Measurements from ENCODE around the gene CACNB4.

CACNB4 gene

DNA sequence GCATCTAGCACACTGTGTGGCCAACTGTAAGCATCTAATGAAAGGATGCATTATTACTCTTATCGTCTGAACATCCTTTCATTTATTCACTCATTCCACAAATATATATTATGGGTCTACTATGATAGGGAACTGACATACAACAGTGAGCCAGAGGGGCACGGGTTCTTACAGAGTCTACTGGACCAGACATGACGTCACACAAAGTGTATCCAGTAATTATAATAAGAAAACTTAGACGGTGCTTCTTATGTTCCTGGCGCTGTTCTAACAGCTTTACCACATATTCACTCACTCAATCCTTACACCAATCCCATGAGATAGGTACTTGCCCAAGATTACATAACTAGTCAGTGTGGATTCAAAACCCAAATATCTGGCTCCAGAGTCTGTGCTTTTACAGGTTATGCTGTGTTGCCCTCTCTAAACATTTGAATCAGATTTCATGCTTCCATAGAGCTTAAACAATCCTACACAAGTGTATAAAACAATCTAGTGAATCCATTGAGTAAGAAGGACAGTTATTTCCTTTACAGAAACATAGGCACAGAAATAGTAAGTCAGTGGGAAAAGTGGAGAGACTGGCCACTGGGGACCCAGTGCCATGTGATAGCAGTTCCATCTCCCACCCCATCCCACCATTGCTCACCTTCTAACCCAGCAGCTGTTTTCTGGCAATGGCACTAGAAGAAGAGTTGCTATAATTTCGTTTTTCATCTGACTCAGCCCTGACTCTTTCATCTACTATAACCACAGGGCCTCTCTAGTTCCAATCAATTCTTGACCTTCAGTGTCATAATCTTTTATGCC lies 246.4 kb downstream of the CACNB4 start:
- DNase-seq (ENCODE audit: low spot score), result no peak

DNA sequence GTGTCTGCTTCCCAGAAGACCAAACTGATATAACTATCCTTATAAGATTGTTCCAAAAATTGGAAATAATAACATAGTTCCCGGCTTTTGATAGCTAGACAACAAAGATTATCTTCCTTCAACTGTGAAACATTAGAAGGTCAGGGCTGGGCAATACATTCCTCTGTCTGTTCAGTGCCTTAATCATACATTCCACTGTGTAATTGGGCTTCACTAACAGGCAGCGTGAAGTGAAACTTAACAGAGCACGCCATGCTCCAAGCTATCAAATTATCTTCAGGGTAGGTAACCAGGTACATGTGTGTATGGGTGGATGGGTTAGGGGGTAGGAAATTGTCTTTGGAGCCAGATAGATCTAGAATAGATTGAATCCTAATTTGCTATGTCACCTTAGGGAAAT lies 247.1 kb downstream of the CACNB4 start:
- DNase-seq (ENCODE audit: low spot score), result no peak

DNA sequence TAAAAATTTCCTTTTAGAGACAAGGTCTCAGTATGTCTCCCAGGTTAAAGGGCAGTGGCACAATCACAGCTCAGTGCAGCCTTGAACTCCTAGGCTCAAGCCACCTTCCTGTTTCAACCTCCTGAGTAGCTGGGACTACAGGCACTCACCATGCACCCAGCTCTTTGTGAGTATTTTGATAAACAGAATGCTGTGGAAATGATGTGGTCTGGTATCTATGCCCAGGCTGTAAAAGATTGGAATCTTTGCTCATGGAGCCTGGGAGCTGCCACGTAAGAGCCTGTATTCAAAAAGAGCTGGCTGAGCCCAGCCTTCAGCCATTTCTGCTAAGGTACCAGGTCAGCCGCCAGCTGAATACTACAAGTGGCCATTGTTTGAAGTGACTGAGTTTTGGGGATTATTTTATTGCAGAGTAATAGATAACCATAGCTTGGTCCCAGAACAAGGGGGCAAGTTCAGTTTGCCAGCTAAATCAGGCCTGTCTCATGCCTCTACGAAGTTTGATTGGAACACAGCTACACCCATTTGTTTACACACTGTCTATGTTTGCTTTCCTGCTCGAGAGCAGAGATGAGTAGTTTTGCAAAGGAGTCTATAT lies 249.3 kb downstream of the CACNB4 start:
- DNase-seq (ENCODE audit: low spot score), result no peak

DNA sequence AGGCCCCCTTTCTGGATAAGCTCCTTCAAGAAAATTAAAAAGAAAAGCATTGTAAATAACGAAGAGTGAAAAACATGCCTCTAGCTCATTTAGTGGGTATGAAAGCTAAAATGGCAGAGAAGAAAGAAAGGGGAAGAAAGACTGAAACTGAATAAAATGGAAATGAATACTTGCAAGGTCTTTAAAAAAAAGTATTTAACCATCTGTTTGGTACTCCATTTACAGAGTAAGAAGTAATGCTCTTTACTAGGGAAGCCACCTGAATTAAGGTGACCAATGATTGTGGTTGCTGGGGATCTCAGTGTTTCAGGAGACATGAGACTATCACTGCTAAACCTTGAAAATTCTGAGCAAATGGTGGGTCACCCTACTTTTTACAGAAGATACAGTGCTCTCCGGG lies 253.0 kb downstream of the CACNB4 start:
- no peak for DNase-seq (ENCODE audit: low spot score)

DNA sequence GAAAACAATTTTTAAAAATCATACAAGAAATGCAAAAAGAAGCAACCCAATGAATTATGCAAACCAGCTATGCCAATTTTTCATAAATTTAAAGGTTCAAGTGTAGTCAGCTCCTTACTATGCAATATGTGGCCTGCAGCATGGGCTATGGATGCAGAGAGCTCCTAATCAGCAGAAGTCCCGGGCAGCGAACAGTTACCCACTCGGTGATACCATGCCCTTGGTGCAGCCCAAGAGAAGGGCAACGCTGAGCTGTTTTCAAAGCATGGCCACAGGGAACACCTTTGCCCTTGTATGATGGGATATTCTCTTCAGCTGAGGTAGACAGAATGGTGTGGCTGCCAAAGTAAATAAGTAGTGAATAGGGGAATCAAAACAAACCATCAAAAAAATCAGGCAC lies 253.4 kb downstream of the CACNB4 start:
- DNase-seq (ENCODE audit: low spot score), result no peak

DNA sequence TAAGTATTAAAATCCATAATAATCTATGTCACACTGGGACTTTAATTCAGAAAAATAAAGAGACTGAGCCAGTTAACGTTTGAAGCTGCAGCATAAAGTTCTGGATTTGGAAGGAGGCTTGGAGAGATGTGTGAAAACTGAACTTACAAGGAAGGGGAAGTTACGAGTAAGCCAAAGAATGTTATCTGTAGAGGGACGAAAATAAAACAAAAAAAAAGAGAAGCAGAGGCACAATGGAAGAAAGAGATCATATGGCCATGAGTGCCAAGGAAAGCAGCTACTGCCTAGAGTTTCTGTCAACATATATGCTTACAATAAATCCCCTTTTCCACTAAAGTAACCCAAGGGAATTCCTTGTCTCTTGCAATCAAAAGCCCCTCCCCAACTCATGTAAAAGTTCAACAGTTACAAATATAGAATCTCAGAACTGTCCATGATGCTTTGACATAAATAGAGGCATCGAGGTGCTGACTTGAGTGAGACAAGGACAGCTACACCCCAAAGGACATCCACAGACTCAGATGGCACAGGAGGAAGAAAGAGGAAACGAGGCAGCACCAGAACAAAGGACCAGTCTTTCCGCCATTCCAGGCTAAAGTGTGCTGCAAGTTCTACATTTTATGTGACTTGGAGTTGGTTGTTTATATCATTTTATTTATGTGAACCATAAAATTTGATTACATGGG lies 254.5 kb downstream of the CACNB4 start:
- no peak for DNase-seq (ENCODE audit: low spot score)

DNA sequence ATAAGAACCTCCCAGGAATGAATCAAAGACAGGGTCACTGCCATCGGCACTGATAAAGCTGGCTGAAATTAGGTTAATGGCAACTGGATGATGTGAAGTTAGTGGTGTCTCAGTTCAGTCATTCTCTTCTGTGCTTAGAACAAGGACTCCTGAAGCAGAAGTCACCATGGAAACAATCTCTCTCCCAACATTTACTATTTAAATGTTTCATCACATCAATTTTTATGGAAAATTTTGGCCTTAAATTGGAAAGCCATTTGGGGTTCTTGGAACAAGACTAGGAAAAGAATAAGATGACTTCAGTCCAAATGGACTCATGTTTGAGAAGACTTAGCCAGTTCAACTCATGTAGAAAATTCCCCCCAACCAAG lies 255.2 kb downstream of the CACNB4 start:
- no peak for DNase-seq (ENCODE audit: low spot score)

DNA sequence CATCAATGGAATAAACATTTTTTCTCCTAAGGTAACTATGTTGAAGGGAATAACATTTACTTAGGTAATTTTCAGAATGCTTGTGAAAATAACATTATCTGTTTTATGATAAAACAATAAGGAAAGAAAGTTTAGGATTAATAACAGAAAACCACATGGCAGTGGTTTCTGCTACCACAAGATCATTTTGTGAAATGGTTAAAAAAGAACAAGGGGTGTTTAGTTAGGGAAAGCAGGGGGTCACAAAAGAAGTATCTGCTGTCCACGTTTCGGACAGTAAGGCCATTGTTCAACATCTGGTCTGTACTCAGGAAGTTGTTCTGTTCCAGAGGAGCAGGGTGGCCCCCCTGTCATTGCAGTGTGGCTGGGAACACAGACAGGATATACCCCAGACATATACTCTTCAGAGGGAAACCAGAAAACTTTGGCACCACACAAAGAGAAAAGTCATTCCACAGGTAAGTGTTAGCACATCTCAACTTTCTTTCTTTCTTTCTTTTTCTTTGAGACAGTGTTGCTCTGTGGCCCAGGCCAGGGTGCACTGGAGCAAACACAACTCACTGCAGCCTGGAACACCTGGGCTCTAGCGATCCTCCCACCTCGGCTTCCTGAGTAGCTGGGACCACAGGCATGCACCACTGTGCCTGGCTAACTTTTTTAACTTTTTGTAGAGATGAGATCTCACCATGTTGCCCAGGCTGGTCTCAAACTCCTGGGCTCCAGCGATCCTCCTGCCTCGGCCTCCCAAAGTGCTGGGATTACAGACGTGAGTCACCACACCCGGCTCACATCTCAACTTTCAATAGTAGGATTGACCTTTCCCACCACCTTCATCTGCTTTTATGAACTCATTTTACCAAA lies 255.8 kb downstream of the CACNB4 start:
- DNase-seq (ENCODE audit: low spot score), result no peak

DNA sequence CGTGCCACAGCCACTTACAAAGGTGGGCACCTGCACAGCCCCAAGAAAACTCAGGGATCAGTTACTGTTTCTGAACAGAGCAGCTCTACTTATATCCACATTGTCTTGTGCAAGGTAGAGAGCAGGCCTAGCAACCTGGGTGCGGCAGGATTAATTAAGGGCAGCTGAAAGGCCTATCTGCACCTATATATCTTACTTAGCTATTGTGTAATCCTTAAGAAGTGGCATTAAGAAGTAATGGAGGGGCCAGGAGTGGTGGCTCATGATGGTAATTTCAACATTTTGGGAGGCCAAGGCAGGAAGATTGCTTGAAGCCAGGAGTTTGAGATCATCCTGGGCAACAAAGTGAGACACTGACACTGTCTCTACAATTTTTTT lies 257.8 kb downstream of the CACNB4 start:
- DNase-seq (ENCODE audit: low spot score), result no peak

DNA sequence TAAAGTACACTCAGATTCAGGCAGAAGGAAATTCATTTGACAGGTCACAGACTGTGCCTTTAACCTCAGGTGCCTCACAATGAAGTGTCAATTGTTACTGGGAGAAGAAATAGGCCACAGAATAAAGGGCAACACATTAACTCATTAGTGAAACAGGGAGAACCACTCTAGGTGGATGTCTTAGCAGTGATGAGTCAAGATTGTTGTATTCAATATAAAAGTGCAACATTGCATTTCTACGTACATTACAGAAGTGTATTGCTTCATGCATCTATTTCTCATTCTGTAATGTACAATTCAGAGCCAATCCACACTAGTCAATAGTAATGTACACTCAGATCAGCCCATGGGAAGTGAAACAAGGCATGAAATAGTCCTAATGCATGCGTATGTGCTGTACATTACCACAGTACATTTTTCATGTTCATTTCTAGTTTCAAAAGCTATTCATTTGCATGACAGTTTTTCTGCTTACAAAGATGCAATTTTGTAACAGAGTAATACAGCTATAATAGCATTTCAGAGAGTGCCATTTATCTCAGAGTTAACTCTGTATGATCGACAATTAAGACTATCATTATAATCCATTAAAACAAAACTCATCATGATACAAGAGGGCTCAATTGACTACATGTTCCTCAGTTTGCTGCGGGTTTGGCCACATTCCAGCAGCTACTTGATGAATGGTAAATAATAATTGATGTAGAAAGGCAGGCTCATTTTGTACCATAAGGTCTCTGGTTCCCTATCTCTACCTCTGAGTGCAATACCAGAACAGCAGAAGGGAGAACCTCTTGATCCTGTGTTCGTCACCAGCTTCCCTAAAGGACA lies 258.4 kb downstream of the CACNB4 start:
- DNase-seq (ENCODE audit: low spot score), result no peak

DNA sequence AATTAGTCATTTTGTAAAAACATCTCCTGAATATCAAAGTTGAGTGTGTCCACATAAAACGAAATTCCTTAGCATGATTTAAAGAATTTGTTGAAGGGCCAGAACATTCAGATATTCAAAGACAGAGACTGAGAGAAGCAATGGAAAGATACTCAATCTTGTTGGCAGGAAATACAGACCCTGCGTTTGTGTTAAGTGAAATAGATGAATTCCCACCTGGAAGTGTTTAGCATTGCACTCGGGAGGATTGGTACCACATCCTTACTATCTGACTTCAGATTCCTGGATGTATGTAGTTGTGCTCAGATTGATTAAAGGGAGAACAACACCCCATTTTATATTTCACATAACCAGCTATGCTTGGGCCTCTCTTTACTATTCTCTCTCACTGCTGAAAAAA lies 260.9 kb downstream of the CACNB4 start:
- DNase-seq (ENCODE audit: low spot score), result no peak

DNA sequence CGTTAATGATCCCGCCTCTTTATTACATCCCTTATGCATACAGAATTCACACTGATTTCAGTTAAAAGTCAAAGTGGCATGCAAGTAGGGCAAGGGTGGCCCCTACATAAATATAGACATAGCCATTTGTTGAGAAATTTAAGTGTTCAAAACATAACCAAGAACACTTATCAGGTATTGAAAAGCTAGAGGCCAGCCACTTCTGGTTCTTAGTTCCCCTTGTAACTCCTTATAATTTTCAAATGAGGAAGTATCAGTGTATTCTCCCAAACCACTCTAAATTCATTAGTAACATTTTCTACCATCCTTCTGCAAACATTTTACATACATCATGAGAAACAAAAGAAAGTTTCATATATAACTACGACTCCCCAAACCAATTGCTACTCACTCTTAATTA lies 264.9 kb downstream of the CACNB4 start:
- no peak for DNase-seq (ENCODE audit: low spot score)

DNA sequence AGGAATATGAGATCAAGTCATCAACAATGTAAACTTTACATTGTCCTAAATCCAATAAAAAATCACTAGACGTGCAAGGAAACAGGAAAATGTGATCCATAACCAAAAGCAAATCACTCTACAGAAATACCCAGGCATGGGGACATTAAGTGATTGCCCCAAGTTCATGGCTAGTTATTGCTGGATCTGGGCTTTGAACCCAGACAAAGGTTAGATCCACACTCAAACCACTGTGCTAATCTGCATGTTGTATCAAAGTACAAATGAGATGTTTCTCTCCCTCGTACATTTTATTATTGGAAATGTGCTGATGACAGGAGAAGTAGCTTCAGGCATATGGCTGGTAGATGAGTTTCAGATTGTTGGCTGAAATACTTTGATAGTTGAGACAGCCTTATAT lies 267.9 kb downstream of the CACNB4 start:
- DNase-seq (ENCODE audit: low spot score), result no peak

DNA sequence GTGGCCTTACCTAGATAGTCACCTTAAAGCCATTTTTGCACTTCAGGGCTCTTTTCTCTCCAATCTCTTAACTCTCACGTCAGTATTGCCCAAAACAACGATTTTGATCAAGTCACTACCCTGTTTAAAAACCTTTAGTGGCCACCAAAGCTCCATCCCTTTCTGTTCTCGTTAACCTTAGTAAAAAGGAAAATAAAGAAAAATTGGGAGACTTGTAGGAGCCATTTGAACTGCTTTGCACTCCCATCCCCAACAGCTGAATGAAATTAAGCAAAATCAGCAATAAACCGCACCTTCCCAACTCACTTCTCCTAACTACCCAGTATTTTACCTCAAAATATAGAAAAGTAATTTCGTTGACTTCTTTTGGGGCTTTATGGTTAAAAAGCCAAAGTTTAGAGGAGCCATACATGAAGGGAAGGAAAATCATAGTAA lies 269.9 kb downstream of the CACNB4 start:
- DNase-seq (ENCODE audit: low spot score), result no peak

DNA sequence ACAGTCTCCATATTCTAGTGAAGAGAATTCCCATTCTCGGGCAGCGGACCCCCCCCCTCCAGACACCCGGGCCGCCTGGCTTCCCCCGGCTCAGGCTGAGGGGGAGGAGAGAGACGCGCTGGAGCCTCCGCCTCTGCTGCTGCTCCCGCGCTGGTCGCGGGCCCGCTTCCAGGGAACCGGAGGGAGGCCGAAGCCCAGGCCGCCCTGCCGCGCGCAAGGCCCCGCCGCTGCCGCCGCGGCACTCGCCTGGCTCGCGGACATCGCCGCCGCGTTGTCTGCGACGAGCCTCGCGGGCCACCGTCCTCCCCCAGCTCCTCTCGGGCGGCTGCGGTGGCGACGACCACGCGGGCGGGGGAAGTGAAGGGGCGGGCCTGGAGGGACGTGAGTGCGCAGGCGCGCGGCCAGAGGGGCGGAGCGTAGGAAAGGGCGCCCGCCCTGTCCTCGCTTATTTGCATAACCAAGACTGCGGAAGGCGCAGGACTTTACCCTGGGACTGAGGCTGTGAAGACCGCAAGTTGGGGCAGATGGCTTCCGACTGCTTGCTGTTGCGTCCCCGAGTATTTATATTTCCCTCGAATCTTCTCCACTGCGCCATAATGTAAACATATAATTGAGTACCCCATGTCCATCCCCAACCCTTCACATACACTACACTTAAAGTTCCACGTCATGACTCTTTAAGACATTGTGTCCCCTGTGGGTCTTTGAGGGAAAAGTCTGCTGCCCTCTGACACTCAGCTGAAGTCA lies 270.5 kb downstream of the CACNB4 start, which contains the start of gene ARL5A:
TSS of gene ARL5A (minus strand) at position 279 of the 747 bp plus-strand sequence. CDS start at position 34, 245 bp downstream.
- DNase-seq (ENCODE audit: low spot score), result peak; percentile 92

DNA sequence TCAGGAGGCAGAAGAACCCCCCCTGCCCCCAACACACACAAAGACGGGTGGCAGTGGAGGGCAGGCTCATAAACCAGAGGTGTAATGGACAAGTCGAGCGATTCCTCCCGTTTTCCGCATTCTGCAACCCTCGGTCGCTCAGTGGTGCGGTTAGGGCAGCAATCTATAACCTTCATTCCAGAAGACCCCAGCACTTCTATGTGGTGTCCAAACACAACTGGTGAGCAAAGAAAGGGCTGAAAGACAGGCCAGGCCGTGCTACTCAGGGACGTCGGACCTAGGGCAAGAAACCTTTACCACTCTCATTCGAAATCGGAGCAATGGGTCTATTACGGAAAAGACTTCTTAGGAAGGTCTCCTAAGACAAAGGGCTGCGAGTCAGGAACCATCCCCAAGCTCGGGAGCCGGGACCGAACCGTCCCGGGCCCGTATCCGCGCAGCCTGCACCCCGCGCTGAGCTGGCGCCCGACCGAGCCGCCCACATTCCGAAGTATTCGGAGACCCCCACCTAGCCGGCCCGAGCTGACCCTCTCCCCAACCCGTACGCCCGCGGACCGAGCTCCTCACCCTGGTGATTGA lies 271.2 kb downstream of the CACNB4 start:
- DNase-seq (ENCODE audit: low spot score), result peak; percentile 46

DNA sequence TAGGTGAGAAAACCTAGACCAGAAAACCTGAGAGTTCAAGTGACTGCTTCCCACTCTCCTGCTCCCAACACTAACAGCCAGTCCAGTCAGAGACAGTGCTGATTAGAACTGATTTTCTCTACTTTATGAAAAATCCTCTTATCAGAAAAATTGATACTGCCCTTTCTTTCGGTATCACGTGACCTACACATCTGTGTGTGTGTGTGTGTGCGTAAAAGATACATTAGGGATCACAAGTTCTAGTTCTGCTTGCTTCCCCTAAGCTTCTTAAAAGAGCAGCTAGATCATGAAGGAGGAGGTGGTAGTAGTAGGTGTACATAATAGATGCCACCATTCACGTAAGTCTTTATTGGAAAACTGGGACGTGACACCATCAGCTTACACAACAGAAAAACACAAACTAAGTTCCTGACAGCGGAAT lies 272.1 kb downstream of the CACNB4 start:
- peak; percentile 48 for DNase-seq (ENCODE audit: low spot score)

DNA sequence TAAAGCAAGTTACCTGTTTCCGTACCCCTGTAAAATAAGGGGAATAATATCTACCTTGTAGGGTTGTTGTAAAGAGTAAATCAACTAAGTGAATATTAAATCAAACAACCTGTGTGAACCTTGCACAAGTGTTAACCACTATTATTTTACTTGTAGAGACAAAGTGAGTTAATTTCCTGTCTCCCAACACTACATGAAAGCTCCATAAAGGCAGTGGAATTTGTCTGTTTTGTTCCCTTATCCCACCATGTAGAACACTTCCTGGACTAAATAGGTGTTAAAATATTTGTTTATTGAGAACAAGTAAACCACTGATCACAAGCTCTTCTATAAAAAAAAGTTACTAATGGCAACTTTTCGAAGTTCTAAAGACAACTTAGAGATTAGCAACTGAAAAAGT lies 274.0 kb downstream of the CACNB4 start:
- DNase-seq (ENCODE audit: low spot score), result no peak

DNA sequence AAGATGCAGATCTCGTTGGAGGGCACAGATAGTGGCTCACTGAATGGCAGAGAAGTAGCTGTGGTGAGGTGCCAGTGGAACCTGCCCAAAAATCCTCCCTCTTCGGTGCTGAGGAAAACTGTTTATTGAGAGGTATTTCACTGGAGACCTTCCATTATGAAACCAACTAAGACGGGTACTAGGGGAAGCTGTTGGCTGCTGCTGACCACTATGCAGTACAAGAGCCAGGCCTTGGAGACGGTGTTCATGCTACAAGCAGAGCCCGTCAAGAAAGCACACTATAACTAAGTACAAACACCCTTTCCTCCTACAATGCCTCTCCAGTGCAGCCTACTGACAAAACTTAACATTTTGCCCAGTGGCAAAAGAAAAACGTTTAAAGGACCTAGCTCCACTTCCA lies 275.2 kb downstream of the CACNB4 start:
- DNase-seq (ENCODE audit: low spot score), result no peak

DNA sequence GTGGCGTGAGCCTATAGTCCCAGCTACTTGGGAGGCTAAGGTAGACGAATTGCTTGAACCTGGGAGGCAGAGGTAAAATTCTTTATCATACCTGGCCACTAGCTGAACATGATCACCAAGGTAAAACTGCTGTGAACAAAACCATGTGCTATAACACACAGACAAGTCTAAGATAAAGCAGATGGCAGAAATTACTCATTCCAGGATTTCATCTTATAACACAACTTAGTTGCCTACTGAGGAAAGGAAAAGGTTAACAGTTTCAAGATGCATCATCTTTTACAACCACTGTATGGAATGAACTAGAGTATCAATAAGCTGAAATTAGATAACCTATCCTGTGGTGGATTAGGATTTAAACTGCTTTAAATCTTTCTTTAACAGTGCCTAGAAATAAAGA lies 278.9 kb downstream of the CACNB4 start:
- no peak for DNase-seq (ENCODE audit: low spot score)

All from RKO (cell line).